Lower lobe of right lung (tissue), 2 donors: ENCODE results near the gene ALS2CL. TPM values are rescaled to one million over a fixed set of nuclear protein-coding genes. Genes with fewer than 3 reads are reported as not detected.
"Not testable (repeated sequence)": the region's sequence is repeated elsewhere in the genome, so short reads cannot be mapped to it uniquely, and the experiment has no call there.

Experiments used
- ATAC-seq, 2 donors: fragments of 200-7000 bp; cut with Tn5 transposase; one replicate each; pipeline ENCODE4 v1.9.1; 2020 to 2022; ENCODE audit warnings: mild to moderate bottlenecking in 2 of 2, moderate library complexity in 2 of 2
- DNase-seq: peaks from one replicate; pipeline ENCODE4 v3.0.0-alpha.2; 2020
- H3K27ac ChIP-seq: fragments of 200-600 bp; one replicate; pipeline ENCODE4 v1.8.0; 2022
- H3K27me3 ChIP-seq: fragments of 200-600 bp; one replicate; pipeline ENCODE4 v1.8.0; 2022; ENCODE audit warnings: low read depth
- H3K36me3 ChIP-seq: fragments of 200-600 bp; one replicate; pipeline ENCODE4 v1.8.0; 2022; ENCODE audit warnings: mild to moderate bottlenecking
- H3K4me1 ChIP-seq: fragments of 200-600 bp; one replicate; pipeline ENCODE4 v1.8.0; 2022
- H3K4me3 ChIP-seq: fragments of 200-600 bp; one replicate; pipeline ENCODE4 v1.8.0; 2022; ENCODE audit warnings: mild to moderate bottlenecking
- H3K9me3 ChIP-seq: fragments of 200-600 bp; one replicate; pipeline ENCODE4 v1.8.0; 2022
- intact Hi-C: fragments of 100-400 bp; cut with DNase I; formaldehyde crosslinking; loops from one replicate; pipeline ENCODE4 v1.11.0; 2022
- total RNA-seq: library from RNA; stranded (reverse); fragmentation: NEBNext Ultra II Directional; extraction: Animal tissue kit (Norgen Biotek cat#: 25700); gene quantifications from one replicate; pipeline ENCODE4 v1.2.1, GENCODE V29; 2021
- TF ChIP-seq, protein P1 (sequence below): fragments of 200-600 bp; IDR thresholded peaks from one replicate; pipeline ENCODE4 v1.8.0; 2022; ENCODE audit warnings: antibody characterized with exemption, mild to moderate bottlenecking
- donor health status: DM: no; HTN: yes; CAD: no; lungs with severe emphysema.

ALS2CL gene
- total RNA-seq, 1 donor from 2014 or later, result 59.7 TPM

DNA sequence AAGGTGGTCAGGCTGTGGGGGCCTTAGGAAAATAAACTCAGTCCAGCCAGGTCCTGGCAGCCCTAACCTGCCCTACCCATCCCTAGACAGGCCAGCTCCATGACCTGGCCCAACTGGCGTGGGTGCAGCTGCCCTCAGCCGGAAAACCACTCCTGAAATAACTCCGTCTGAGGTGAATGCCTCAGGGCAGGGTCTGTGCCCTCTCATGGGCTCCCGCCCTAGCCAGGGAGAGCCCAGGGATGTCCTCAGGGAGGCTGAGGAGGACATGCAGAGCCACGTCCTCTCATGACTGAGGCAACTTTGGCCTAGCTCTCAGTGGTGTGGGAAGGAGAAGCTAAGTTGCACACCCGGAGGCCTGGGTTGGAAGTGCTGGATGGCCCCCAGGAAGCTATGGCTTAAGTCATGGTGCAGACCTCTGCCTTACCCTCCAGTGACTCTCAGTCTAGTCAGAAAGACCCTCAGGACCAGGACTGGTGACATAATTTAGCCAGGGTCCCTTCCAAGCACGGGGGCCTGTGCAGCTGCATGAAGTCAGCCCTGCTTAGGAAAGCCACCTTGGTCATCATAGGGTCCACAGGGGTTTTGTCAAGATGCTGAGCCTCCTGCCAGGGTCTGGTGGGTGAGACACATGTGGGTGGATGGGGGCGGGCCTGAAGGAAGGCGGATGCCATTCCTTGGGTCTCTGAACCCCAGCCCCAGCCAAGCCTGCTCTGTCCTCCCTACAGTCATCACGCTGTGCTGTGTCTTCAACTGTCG, 15.1 kb upstream of the ALS2CL start:
- Histone ChIP-seq H3K4me1 (no peaks in the 10 kb centered on the region), H3K27me3 (peaks cover under 1% of the 10 kb centered on the region), H3K4me3 (no peak overlapping the region), H3K27ac (no peak overlapping the region), H3K36me3 (no peaks in the 10 kb centered on the region), H3K9me3 (no peaks in the 10 kb centered on the region)
- TF ChIP-seq, protein P1, sequence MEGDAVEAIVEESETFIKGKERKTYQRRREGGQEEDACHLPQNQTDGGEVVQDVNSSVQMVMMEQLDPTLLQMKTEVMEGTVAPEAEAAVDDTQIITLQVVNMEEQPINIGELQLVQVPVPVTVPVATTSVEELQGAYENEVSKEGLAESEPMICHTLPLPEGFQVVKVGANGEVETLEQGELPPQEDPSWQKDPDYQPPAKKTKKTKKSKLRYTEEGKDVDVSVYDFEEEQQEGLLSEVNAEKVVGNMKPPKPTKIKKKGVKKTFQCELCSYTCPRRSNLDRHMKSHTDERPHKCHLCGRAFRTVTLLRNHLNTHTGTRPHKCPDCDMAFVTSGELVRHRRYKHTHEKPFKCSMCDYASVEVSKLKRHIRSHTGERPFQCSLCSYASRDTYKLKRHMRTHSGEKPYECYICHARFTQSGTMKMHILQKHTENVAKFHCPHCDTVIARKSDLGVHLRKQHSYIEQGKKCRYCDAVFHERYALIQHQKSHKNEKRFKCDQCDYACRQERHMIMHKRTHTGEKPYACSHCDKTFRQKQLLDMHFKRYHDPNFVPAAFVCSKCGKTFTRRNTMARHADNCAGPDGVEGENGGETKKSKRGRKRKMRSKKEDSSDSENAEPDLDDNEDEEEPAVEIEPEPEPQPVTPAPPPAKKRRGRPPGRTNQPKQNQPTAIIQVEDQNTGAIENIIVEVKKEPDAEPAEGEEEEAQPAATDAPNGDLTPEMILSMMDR, result no peak
- intact Hi-C loops, result loop anchor here (10.0 kb wide), 1 partner anchor 186 kb away; no protein-coding TSS in a partner anchor
- ATAC-seq (no peak), DNase-seq (peak; percentile 34)

DNA sequence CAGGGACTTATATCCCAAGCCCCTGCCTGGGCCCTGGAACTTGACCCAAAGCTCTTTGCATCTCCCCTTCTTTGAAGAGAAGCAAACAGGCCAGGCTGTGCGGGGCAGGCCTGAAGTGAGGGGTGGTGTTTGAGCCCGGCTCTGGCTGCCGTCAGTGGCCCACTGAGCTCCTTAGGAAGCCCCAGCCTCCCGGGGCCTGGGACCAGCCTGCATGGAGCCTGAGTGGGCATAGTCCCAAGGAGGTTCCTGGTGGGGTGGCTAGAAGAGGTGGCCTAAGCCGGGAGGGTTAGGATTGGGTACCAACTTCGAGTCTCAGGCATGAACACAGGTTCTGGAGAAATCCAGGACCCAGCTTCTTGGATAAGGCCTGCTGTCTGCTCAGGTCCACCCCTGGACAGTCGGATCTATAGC, 14.1 kb upstream of the ALS2CL start:
- TF ChIP-seq, protein P1, result no peak
- ATAC-seq, result no peak
- peak; percentile 33 for DNase-seq
- H3K4me3 ChIP-seq, result no peak overlapping the region
- H3K4me1 ChIP-seq, result no peaks in the 10 kb centered on the region
- no peak overlapping the region for H3K27ac ChIP-seq
- H3K9me3 ChIP-seq, result no peaks in the 10 kb centered on the region
- H3K36me3 ChIP-seq, result no peaks in the 10 kb centered on the region
- intact Hi-C loops, result loop anchor here (10.0 kb wide), 1 partner anchor 187 kb away; no protein-coding TSS in a partner anchor
- H3K27me3 ChIP-seq, result peaks cover 6% of the 10 kb centered on the region

DNA sequence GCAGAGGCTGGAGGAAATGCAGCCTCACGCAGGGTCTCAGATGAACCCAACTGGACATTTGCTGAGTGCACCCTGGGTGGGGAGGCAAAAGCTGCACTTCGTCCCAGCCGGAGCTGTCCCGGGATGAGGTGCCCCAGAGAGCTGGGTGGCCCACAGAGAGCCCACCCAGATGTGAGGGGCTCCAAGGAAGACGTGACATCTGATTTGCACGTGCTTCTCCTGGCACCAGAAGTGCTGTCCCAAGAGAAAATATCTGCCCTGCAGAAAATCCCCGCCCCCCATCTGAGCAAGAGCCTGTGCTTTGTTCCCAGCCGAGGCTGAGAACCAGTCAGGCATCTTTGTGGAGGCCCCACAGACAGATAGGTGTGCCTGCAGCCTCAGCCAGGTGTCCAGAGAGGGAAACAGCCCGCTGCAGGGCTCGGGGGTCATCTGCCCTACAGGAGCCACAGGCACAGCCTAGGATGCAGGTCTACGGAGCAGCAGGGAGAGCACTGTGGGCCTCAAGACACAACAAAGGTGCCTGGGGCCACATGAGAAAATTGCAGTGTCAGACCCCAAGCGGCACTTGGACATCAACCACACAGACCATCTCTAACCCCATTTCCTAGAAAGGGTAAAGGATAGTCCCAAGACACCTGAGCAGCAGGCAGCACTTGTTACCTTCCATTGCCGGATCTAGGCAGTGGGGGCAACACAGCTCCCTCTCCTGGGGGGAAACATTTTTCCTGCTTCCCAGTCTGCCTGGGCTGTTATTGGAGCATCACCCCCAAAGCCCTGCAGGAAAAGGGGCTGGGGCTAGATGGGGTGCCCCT, 13.5 kb upstream of the ALS2CL start:
- H3K27me3 ChIP-seq, result peaks cover 10% of the 10 kb centered on the region
- H3K9me3 ChIP-seq, result no peaks in the 10 kb centered on the region
- no peak overlapping the region for H3K27ac ChIP-seq
- no peak overlapping the region for H3K4me3 ChIP-seq
- peak; percentile 25 for DNase-seq
- TF ChIP-seq, protein P1, result no peak
- intact Hi-C loops, result loop anchor here (10.0 kb wide), 1 partner anchor 188 kb away; no protein-coding TSS in a partner anchor
- H3K36me3 ChIP-seq, result no peaks in the 10 kb centered on the region
- H3K4me1 ChIP-seq, result no peaks in the 10 kb centered on the region
- ATAC-seq, result no peak

DNA sequence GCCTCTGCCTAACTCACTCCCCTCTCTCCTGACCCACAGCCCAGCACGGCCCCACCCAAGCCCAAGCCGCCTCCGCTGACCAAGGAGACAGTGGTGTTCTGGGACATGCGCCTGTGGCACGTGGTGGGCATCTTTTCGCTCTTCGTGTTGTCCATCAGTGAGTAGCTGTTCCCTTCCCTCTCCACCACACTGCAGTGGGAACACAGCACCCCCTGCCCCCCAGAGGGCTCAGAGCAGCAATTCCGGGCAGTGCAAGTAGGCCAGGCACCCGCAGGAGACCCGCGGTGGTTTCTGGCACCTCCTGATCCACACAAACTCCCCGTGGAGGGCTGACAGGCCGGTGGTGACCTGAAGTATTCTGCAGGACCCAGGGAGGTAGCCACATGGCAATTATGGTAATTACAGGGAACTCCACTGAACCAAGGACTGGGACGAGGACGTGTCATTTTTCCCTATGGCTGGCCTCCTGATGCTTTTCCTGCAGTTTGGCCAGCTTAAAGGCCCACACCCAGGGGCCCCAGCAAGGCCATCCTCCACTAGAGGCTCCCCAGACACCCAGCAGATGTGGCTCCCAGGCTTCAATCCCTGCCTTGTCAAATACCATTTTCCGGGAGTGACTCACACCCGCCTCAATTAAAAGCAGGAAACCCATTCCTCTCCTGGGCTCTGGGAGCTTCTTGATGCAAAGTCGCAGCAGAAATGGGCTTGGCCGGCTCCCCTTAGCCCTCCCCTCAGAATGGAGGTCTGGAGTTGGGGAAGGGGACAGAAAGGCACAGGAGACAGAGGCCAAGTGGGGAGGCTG, 12.5 kb upstream of the ALS2CL start:
- TF ChIP-seq, protein P1, result no peak
- ATAC-seq, result no peak
- intact Hi-C loops, result loop anchor here (10.0 kb wide), 1 partner anchor 189 kb away; no protein-coding TSS in a partner anchor
- no peaks in the 10 kb centered on the region for H3K9me3 ChIP-seq
- peaks cover 20% of the 10 kb centered on the region for H3K27me3 ChIP-seq
- no peaks in the 10 kb centered on the region for H3K36me3 ChIP-seq
- H3K27ac ChIP-seq, result no peak overlapping the region
- DNase-seq, result peak; percentile 41
- no peak overlapping the region for H3K4me3 ChIP-seq
- H3K4me1 ChIP-seq, result peaks cover 8% of the 10 kb centered on the region

DNA sequence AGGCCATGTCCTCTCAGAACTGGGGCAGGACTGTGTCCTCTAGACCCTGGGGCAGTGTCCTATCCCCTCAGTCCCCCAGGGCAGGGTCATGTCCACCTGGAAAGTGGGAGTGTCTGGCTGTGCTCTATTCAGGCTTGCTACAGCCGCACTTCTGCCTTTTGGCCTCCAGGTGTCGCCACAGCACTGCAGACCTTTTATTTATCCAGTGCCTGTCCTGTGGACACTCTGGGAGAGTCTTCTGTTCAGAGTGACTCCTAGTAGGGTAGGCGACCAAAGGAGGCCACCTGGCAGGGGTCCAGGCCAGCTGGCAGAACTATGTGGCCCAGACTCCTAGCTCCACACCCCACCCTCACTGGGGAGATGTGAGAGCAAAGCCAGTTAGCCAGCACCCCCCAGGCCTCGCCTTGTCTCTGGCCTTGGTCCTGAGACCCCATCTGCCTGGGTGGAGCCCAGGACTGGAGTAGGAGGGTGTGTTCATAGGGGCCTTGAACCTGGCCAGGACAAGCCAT, 11.6 kb upstream of the ALS2CL start:
- ATAC-seq, result peak; percentile 84 to 89
- intact Hi-C loops, result loop anchor here (10.0 kb wide), 1 partner anchor 190 kb away; no protein-coding TSS in a partner anchor

DNA sequence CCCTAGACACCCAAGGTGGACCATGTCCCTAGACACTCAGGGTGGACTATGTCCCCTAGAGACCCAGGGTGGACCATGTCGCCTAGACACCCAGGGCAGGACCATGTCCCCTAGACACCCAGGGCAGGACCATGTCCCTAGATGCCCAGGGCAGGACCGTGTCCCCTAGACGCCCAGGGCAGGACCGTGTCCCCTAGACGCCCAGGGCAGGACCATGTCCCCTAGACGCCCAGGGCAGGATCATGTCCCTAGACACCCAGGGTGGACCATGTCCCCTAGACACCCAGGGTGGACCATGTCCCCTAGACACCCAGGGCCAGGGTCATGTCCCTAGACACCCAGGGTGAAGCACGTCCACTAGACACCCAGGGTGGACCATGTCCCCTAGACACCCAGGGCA, 10.9 kb upstream of the ALS2CL start:
- intact Hi-C loops, result loop anchor here (10.0 kb wide), 1 partner anchor 190 kb away; no protein-coding TSS in a partner anchor
- not testable (repeated sequence) for ATAC-seq, H3K27ac ChIP-seq, H3K36me3 ChIP-seq, H3K4me3 ChIP-seq, H3K9me3 ChIP-seq
- Histone ChIP-seq H3K4me1 (peaks cover 24% of the 10 kb centered on the region), H3K27me3 (peaks cover 20% of the 10 kb centered on the region)
- peak; percentile 17 for DNase-seq

More for the DNA sequence above, 11.6 kb upstream of the ALS2CL start:
- Histone ChIP-seq H3K4me1 (peaks cover 17% of the 10 kb centered on the region), H3K27me3 (peaks cover 20% of the 10 kb centered on the region), H3K27ac (no peak overlapping the region), H3K36me3 (no peaks in the 10 kb centered on the region), H3K4me3 (no peak overlapping the region), H3K9me3 (no peaks in the 10 kb centered on the region)
- peak; percentile 79 for DNase-seq
- TF ChIP-seq, protein P1, result peak; percentile 98
